Panc1 (cell line): ENCODE data around the gene ACOXL.

ENCODE experiments used
- POLR2AphosphoS5 ChIP-seq: IDR thresholded peaks from 2 replicates; pipeline ENCODE4 v1.6.1; 2012; ENCODE audit warnings: mild to moderate bottlenecking, low read depth, low read length, moderate library complexity
- SIN3A ChIP-seq: IDR thresholded peaks from 2 replicates; pipeline ENCODE4 v1.6.1; 2012; ENCODE audit warnings: low read depth, mild to moderate bottlenecking, low read length, moderate library complexity, borderline replicate concordance; ENCODE audit not compliant: insufficient read depth
- TF ChIP-seq, protein P1 (sequence below): fragments of 450-650 bp; IDR thresholded peaks from 2 replicates; pipeline ENCODE4 v1.5.1; 2017; ENCODE audit warnings: mild to moderate bottlenecking

DNA sequence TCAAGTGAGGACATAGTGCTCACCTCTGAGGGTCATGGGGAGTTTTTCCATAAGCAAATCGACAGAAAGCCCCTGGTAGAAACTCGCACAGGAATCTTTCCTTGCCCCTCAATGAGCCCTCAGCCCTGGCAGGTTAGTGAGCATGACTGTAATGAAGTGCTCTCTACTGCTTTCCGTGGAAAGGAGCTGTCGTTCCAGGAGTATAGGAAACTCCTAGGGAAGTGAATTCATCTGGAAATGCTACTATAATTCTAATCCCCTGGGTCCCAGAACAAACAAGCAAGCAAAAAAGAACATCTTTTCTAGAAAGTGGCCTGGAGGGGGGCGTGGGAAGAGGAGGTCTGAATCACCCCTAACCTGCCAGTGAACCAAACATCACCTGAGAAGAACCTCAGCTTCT, 406.5 kb downstream of the ACOXL start:
- TF ChIP-seq, protein P1, sequence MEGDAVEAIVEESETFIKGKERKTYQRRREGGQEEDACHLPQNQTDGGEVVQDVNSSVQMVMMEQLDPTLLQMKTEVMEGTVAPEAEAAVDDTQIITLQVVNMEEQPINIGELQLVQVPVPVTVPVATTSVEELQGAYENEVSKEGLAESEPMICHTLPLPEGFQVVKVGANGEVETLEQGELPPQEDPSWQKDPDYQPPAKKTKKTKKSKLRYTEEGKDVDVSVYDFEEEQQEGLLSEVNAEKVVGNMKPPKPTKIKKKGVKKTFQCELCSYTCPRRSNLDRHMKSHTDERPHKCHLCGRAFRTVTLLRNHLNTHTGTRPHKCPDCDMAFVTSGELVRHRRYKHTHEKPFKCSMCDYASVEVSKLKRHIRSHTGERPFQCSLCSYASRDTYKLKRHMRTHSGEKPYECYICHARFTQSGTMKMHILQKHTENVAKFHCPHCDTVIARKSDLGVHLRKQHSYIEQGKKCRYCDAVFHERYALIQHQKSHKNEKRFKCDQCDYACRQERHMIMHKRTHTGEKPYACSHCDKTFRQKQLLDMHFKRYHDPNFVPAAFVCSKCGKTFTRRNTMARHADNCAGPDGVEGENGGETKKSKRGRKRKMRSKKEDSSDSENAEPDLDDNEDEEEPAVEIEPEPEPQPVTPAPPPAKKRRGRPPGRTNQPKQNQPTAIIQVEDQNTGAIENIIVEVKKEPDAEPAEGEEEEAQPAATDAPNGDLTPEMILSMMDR: no peak
- TF ChIP-seq SIN3A (no peak), POLR2AphosphoS5 (no peak)
